Osteoblast (primary cell): ENCODE measurements around the gene PDE11A. TPM values are rescaled to one million over a fixed set of nuclear protein-coding genes. Genes with fewer than 3 reads are reported as not detected.

ENCODE experiments used
- DNase-seq: peaks from one replicate; pipeline ENCODE4 v3.0.0; 2011; ENCODE audit warnings: low spot score, mixed read lengths; ENCODE audit not compliant: insufficient read length; ENCODE audit errors: missing footprints
- H2AFZ ChIP-seq: 2 replicates; pipeline ENCODE4 v1.6.0; 2011; ENCODE audit warnings: mild to moderate bottlenecking, low read length
- H3K27ac ChIP-seq: 2 replicates; pipeline ENCODE4 v1.5.1; 2011; ENCODE audit warnings: mild to moderate bottlenecking, low read depth, low read length, moderate library complexity
- H3K27me3 ChIP-seq: 2 replicates; pipeline ENCODE4 v1.6.0; 2012; ENCODE audit warnings: mild to moderate bottlenecking, control low read depth, inconsistent platforms, low read length, moderate library complexity; ENCODE audit not compliant: insufficient read depth
- H3K36me3 ChIP-seq: 2 replicates; pipeline ENCODE4 v1.5.1; 2011; ENCODE audit warnings: mild to moderate bottlenecking, low read length, control low read depth, moderate library complexity; ENCODE audit not compliant: insufficient read depth
- H3K4me1 ChIP-seq: 2 replicates; pipeline ENCODE4 v1.5.1; 2011; ENCODE audit warnings: mild to moderate bottlenecking, low read length, control low read depth, moderate library complexity; ENCODE audit not compliant: insufficient read depth
- H3K4me2 ChIP-seq: 2 replicates; pipeline ENCODE4 v1.6.0; 2011; ENCODE audit warnings: mild to moderate bottlenecking, low read length; ENCODE audit not compliant: insufficient read depth
- H3K4me3 ChIP-seq: fragments of 200-600 bp; sonication (generic); 3 replicates; pipeline ENCODE4 v1.5.1; 2012; ENCODE audit warnings: mild to moderate bottlenecking, low read length, inconsistent platforms; ENCODE audit not compliant: insufficient read depth
- H3K79me2 ChIP-seq: 2 replicates; pipeline ENCODE4 v1.6.0; 2012; ENCODE audit warnings: mild to moderate bottlenecking, low read length, control low read depth, inconsistent platforms; ENCODE audit not compliant: insufficient read depth
- H3K9me3 ChIP-seq: 2 replicates; pipeline ENCODE4 v1.5.1; 2011; ENCODE audit warnings: low read depth, low read length, control low read depth
- H4K20me1 ChIP-seq: 2 replicates; pipeline ENCODE4 v1.6.0; 2012; ENCODE audit warnings: mild to moderate bottlenecking, low read length, control low read depth; ENCODE audit not compliant: insufficient read depth
- CTCF ChIP-seq: IDR thresholded peaks from 2 replicates; pipeline ENCODE4 v1.5.1; 2011; ENCODE audit warnings: mild to moderate bottlenecking, low read depth, low read length, moderate library complexity; ENCODE audit errors: extremely low read depth
- total RNA-seq: library from RNA; depleted of rRNA; stranded (reverse); fragments of >200 nt; gene quantifications from 2 replicates; pipeline ENCODE4 v1.2.3, GENCODE V29; 2012

PDE11A gene
- total RNA-seq, 1 donor: 0.36 TPM

GRCh38 chr2:177629357-177630024, 443.1 kb downstream of the PDE11A start:
- no peaks in the 10 kb centered on the region for H3K27me3 ChIP-seq
- TF ChIP-seq CTCF: no peak
- no peaks in the 10 kb centered on the region for H3K4me1 ChIP-seq
- H2AFZ ChIP-seq: no peak overlapping the region
- no peaks in the 10 kb centered on the region for H4K20me1 ChIP-seq
- H3K4me3 ChIP-seq: no peak overlapping the region
- H3K9me3 ChIP-seq: no peaks in the 10 kb centered on the region
- DNase-seq: no peak
- no peak overlapping the region for H3K27ac ChIP-seq
- no peak overlapping the region for H3K4me2 ChIP-seq
- no peaks in the 10 kb centered on the region for H3K79me2 ChIP-seq
- no peaks in the 10 kb centered on the region for H3K36me3 ChIP-seq

GRCh38 chr2:177628831-177629230, 443.7 kb downstream of the PDE11A start:
- Histone ChIP-seq H3K27ac (no peak overlapping the region), H3K4me3 (no peak overlapping the region), H3K36me3 (no peaks in the 10 kb centered on the region), H3K27me3 (no peaks in the 10 kb centered on the region), H3K9me3 (no peaks in the 10 kb centered on the region), H4K20me1 (no peaks in the 10 kb centered on the region), H2AFZ (no peak overlapping the region), H3K4me2 (no peak overlapping the region), H3K79me2 (no peaks in the 10 kb centered on the region), H3K4me1 (no peaks in the 10 kb centered on the region)
- DNase-seq: peak; percentile 43
- no peak for TF ChIP-seq CTCF

- Histone ChIP-seq H3K79me2 (no peaks in the 10 kb centered on the region), H3K4me2 (no peak overlapping the region), H3K27me3 (no peaks in the 10 kb centered on the region), H3K36me3 (no peaks in the 10 kb centered on the region), H3K27ac (no peak overlapping the region), H4K20me1 (no peaks in the 10 kb centered on the region), H2AFZ (no peak overlapping the region), H3K4me3 (no peak overlapping the region), H3K4me1 (no peaks in the 10 kb centered on the region), H3K9me3 (no peaks in the 10 kb centered on the region)
- no peak for DNase-seq
- no peak for TF ChIP-seq CTCF
These were observed 446.6 kb downstream of the PDE11A start for GRCh38 chr2:177625744-177626650.

- no peak overlapping the region for H3K4me2 ChIP-seq
- H2AFZ ChIP-seq: peak overlapping the region; percentile 53
- H3K9me3 ChIP-seq: no peaks in the 10 kb centered on the region
- no peaks in the 10 kb centered on the region for H3K27me3 ChIP-seq
- no peaks in the 10 kb centered on the region for H4K20me1 ChIP-seq
- H3K4me3 ChIP-seq: peak overlapping the region; percentile 33
- no peak for TF ChIP-seq CTCF
- no peak overlapping the region for H3K27ac ChIP-seq
- H3K79me2 ChIP-seq: no peaks in the 10 kb centered on the region
- peaks cover 7% of the 10 kb centered on the region for H3K4me1 ChIP-seq
- H3K36me3 ChIP-seq: no peaks in the 10 kb centered on the region
- DNase-seq: peak; percentile 67
These were observed 450.1 kb downstream of the PDE11A start for GRCh38 chr2:177622521-177622920.
